Measurements from ENCODE around the gene ZNF527.

DNA sequence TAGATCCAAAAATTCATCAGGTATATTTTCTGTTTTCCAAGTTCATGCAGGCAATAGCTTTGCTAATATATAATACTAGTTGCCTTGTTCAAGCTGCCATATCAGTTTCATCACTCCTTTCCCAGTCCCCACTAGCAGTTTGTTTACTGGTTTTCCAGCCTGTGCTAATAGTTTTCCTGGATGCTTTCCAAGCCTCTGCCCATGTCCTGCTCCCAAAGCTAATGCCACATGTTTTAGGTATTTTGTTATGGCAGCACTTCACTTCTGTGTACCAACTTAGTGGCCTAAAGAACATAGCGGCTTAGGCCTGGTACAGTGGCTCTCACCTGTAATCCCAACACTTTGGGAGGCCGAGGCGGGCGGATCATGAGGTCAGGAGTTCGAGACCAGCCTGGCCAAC is 28.1 kb upstream of the ZNF527 start:
- TF ChIP-seq, protein P1, sequence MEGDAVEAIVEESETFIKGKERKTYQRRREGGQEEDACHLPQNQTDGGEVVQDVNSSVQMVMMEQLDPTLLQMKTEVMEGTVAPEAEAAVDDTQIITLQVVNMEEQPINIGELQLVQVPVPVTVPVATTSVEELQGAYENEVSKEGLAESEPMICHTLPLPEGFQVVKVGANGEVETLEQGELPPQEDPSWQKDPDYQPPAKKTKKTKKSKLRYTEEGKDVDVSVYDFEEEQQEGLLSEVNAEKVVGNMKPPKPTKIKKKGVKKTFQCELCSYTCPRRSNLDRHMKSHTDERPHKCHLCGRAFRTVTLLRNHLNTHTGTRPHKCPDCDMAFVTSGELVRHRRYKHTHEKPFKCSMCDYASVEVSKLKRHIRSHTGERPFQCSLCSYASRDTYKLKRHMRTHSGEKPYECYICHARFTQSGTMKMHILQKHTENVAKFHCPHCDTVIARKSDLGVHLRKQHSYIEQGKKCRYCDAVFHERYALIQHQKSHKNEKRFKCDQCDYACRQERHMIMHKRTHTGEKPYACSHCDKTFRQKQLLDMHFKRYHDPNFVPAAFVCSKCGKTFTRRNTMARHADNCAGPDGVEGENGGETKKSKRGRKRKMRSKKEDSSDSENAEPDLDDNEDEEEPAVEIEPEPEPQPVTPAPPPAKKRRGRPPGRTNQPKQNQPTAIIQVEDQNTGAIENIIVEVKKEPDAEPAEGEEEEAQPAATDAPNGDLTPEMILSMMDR (IDR thresholded peaks at IDR 0.05 in 2 of 3, conservative IDR thresholded peaks at IDR 0.05 in 1 of 3; ENCODE audit: borderline replicate concordance in 1 of 3, insufficient read depth in 1 of 3, low read depth in 2 of 3, low read length in 2 of 3) = no peak
- no peak for TF ChIP-seq POLR2A (IDR thresholded peaks at IDR 0.05; ENCODE audit: borderline replicate concordance, extremely low read depth, insufficient read depth, insufficient read length)
- no peak for TF ChIP-seq EZH2phosphoT487 (IDR thresholded peaks at IDR 0.05; ENCODE audit: borderline replicate concordance)
- no peak for TF ChIP-seq ZNF274 (IDR thresholded peaks at IDR 0.05; ENCODE audit: low read depth, low read length)
- no peak for TF ChIP-seq ELF1 (IDR thresholded peaks at IDR 0.05; ENCODE audit: borderline replicate concordance, low read depth)
